Upper lobe of left lung (tissue), 6 donors: ENCODE data around the gene ALKAL2. TPM values are rescaled to one million over a fixed set of nuclear protein-coding genes. Genes with fewer than 3 reads are reported as not detected.

Experiments
- ATAC-seq, 2 donors: fragments of 200-7000 bp; cut with Tn5 transposase; one replicate each; pipeline ENCODE4 v1.9.1; 2022; ENCODE audit warnings: mild to moderate bottlenecking in 2 of 2, moderate library complexity in 2 of 2; ENCODE audit not compliant: low FRiP score in 2 of 2
- DNase-seq, 2 donors: peaks; one replicate each; pipeline ENCODE4 v3.0.0-alpha.2; 2019 to 2020
- H3K27ac ChIP-seq, 4 donors: fragments of 200-600 bp; sonication (generic); one replicate each; pipeline ENCODE4 v1.5.1; 2016 to 2019
- H3K27me3 ChIP-seq, 4 donors: fragments of 200-600 bp; sonication (generic); one replicate each; pipeline ENCODE4 v1.5.1; 2017 to 2019
- H3K36me3 ChIP-seq, 4 donors: fragments of 200-600 bp; sonication (generic); one replicate each; pipeline ENCODE4 v1.5.1; 2016 to 2019
- H3K4me1 ChIP-seq, 4 donors: fragments of 200-600 bp; sonication (generic); one replicate each; pipeline ENCODE4 v1.5.1; 2018 to 2019
- H3K4me3 ChIP-seq, 4 donors: fragments of 200-600 bp; sonication (generic); one replicate each; pipeline ENCODE4 v1.5.1; 2017 to 2019; ENCODE audit warnings: mild to moderate bottlenecking in 2 of 4, moderate library complexity in 1 of 4
- H3K9me3 ChIP-seq, 4 donors: fragments of 200-600 bp; sonication (generic); one replicate each; pipeline ENCODE4 v1.5.1; 2018 to 2019
- EP300 ChIP-seq, 4 donors: sonication (generic); formaldehyde crosslinking; IDR thresholded peaks; one replicate each; pipeline ENCODE4 v1.5.1; 2017; ENCODE audit warnings: antibody characterized with exemption in 4 of 4, control low read depth in 2 of 4
- POLR2A ChIP-seq, 4 donors: fragments of 450-650 bp; IDR thresholded peaks; one replicate each; pipeline ENCODE4 v1.5.1; 2016 to 2017; ENCODE audit warnings: antibody characterized with exemption in 4 of 4, mild to moderate bottlenecking in 2 of 4
- POLR2AphosphoS5 ChIP-seq, 2 donors: sonication (generic); formaldehyde crosslinking; IDR thresholded peaks; one replicate each; pipeline ENCODE4 v1.5.1; 2017; ENCODE audit warnings: antibody characterized with exemption in 2 of 2
- whole genome bisulfite sequencing, 2 donors: methylation state at CpG; one replicate each; pipeline ENCODE4 v1.1.5; 2017 to 2018; 5-methylcytosine and 5-hydroxymethylcytosine counted together
- total RNA-seq, 6 donors: library from RNA; depleted of rRNA in 4 of 6; stranded (reverse); fragments of >200 nt in 4 of 6; gene quantifications; one replicate each; pipeline versions ENCODE4 v1.1.0 to v1.2.1, GENCODE V29; 2016 to 2021
- TF ChIP-seq, protein P1 (sequence below), 6 experiments: fragments of 450-650 bp in 4 of 6; fragments of 200-600 bp in 2 of 6; sonication (generic) in 2 of 6; IDR thresholded peaks; one replicate each; pipeline ENCODE4 v1.5.1; 2016 to 2019; ENCODE audit warnings: antibody characterized with exemption in 6 of 6
- donor health status: DM: no; HTN: no; CAD: no; lungs with moderate emphysema.
- donor health status: DM: no; HTN: yes; CAD: no; lungs with severe emphysema.

ALKAL2 gene
- total RNA-seq, 6 donors from 2014 or later = 8.3 to 30.7 (median 14.8) TPM

DNA sequence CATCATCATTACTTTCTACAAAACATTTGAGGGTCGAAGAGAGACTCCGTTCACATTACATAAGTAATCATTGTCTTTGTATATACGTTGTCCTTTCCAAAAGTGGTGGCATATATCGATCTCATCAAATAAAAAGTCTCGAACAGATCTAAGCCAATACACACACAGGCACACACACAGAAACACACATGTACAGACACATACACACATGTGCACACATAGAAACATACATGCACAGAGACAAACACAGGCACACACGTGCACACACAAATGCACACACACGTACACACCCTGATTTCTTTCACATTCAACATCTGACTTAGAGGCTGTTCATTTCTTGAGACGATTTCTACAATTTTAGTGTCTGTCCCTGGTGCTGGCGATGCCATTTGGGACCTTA is 17.5 kb upstream of the ALKAL2 start:
- no peaks in the 10 kb centered on the region for H3K27me3 ChIP-seq
- WGBS, 2 donors = 87 to 94% methylated on average over 9 of the region's 9 CpGs
- peaks cover 0 to 6% (median 3%) of the 10 kb centered on the region in 4 donors for H3K9me3 ChIP-seq

DNA sequence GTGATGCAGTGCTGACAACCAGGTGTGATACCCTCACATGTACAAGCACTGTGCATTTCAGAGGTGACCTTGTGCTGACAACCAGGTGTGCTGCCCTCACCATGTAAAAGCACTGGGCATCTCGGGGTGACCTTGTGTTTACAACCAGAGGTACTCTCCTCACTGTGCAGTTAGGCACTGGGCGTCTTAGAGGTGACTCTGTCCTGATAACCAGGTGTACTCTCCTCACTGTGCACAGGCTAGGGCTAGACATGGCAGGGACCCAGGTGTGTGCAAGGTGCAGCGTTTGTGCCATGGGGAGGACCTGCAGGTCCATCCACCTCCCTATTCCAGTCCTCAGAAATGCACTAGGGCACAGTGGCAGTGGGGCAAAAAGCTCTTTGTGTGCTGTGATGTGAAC is 8.5 kb upstream of the ALKAL2 start:
- Histone ChIP-seq H3K4me3 (no peak overlapping the region), H3K27ac (no peak overlapping the region), H3K4me1 (no peaks in the 10 kb centered on the region), H3K36me3 (no peaks in the 10 kb centered on the region), H3K27me3 (no peaks in the 10 kb centered on the region), H3K9me3 (no peaks in the 10 kb centered on the region)
- WGBS, 2 donors = 61 to 82% methylated on average over 3 of the region's 3 CpGs
- DNase-seq (no peak), ATAC-seq (peak in 1 of 2 donors; percentile 49)
- no peak for TF ChIP-seq POLR2AphosphoS5 (IDR thresholded peaks at IDR 0.05)
- TF ChIP-seq, protein P1, sequence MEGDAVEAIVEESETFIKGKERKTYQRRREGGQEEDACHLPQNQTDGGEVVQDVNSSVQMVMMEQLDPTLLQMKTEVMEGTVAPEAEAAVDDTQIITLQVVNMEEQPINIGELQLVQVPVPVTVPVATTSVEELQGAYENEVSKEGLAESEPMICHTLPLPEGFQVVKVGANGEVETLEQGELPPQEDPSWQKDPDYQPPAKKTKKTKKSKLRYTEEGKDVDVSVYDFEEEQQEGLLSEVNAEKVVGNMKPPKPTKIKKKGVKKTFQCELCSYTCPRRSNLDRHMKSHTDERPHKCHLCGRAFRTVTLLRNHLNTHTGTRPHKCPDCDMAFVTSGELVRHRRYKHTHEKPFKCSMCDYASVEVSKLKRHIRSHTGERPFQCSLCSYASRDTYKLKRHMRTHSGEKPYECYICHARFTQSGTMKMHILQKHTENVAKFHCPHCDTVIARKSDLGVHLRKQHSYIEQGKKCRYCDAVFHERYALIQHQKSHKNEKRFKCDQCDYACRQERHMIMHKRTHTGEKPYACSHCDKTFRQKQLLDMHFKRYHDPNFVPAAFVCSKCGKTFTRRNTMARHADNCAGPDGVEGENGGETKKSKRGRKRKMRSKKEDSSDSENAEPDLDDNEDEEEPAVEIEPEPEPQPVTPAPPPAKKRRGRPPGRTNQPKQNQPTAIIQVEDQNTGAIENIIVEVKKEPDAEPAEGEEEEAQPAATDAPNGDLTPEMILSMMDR (IDR thresholded peaks at IDR 0.05) = no peak
- TF ChIP-seq POLR2A (IDR thresholded peaks at IDR 0.05) = no peak
- no peak for TF ChIP-seq EP300 (IDR thresholded peaks at IDR 0.05)

More for the DNA sequence above, 17.5 kb upstream of the ALKAL2 start:
- DNase-seq (no peak), ATAC-seq (no peak)
- TF ChIP-seq EP300 (IDR thresholded peaks at IDR 0.05) = no peak
- TF ChIP-seq, protein P1 (IDR thresholded peaks at IDR 0.05) = no peak
- TF ChIP-seq POLR2A (IDR thresholded peaks at IDR 0.05) = no peak
- TF ChIP-seq POLR2AphosphoS5 (IDR thresholded peaks at IDR 0.05) = no peak
- Histone ChIP-seq H3K4me3 (no peak overlapping the region), H3K27ac (no peak overlapping the region), H3K36me3 (no peaks in the 10 kb centered on the region), H3K4me1 (no peaks in the 10 kb centered on the region)

DNA sequence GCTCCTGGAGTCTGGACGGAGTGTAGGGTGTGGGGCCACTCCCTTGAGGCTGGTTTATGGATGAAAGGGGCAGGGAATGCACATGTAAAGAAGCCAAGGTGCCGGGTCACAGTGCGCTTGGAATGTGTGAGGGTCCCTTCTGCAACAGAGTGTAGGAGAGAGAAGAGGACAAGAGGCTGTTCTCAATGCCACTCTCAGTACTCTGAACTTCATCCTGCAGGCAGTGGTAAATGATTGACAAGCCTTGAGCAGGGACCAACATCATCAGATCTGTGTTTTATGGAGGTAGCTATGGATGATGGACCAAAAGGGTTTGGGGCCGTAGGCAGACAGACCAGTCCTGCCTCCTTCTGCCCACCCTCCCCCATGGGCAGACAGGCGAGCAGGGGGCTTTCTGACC is 7.2 kb upstream of the ALKAL2 start:
- DNase-seq (no peak), ATAC-seq (no peak)
- no peak overlapping the region for H3K27ac ChIP-seq
- H3K4me1 ChIP-seq = peaks cover 0 to 3% (median under 1%) of the 10 kb centered on the region in 4 donors
- no peak overlapping the region for H3K4me3 ChIP-seq
- TF ChIP-seq EP300 (IDR thresholded peaks at IDR 0.05) (no peak), POLR2AphosphoS5 (IDR thresholded peaks at IDR 0.05) (no peak), POLR2A (IDR thresholded peaks at IDR 0.05) (no peak)
- TF ChIP-seq, protein P1 (IDR thresholded peaks at IDR 0.05) = no peak
- 69 to 81% methylated on average over 5 of the region's 5 CpGs for WGBS, 2 donors
- H3K9me3 ChIP-seq = no peaks in the 10 kb centered on the region
- no peaks in the 10 kb centered on the region for H3K36me3 ChIP-seq
- no peaks in the 10 kb centered on the region for H3K27me3 ChIP-seq

DNA sequence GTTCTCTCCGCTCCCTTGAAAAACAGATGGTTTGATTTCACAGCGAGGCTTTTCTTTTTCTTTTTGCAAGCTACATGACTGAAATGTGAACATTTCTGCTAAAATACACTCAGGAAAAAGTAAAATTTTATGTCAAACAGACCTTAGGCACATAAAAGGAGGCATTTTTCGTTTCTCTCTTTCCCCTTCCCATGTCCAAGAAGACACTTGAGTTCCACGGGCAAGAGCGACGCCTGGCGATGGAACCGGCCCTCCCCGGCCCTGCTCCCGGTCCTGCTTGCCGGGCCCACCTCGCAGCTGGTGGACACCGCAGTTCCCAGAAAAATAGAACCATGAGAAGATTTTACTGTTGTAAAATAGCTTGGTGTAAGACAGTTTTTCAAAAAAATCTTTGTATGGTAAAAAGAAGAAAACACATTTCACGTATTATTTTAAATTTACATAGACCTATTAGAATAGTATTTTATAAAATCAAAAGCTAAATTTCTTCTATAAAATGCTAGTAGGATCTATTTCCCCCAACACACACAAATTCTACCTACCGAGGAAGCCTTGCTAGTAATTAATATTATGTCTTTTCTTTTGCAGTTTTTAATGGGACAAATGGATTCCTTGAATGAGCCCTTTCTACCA is 2.3 kb upstream of the ALKAL2 start:
- Histone ChIP-seq H3K9me3 (no peaks in the 10 kb centered on the region), H3K4me1 (peaks cover 25 to 37% (median 28%) of the 10 kb centered on the region in 4 donors), H3K36me3 (no peaks in the 10 kb centered on the region), H3K27ac (peak overlapping the region in 3 of 4 donors; percentile 47 to 76 (median 48)), H3K4me3 (peak overlapping the region; percentile 28 to 74 (median 62)), H3K27me3 (peaks cover 0 to 17% (median 9%) of the 10 kb centered on the region in 4 donors)
- ATAC-seq = peak; percentile 74 to 87
- DNase-seq = peak; percentile 73 to 93
- TF ChIP-seq EP300 (IDR thresholded peaks at IDR 0.05) (no peak), POLR2AphosphoS5 (IDR thresholded peaks at IDR 0.05) (no peak)
- TF ChIP-seq, protein P1 (IDR thresholded peaks at IDR 0.05) = peak; percentile 49 to 82 (median 68)
- 8 to 9% methylated on average over 15 of the region's 15 CpGs for WGBS, 2 donors
